HG03460 (cell line): Measurements from ENCODE around the gene CCNY.
"Not testable (repeated sequence)": the region's sequence is repeated elsewhere in the genome, so short reads cannot be mapped to it uniquely, and the experiment has no call there.

Experiments
- ATAC-seq: cut with Tn5 transposase; IDR thresholded peaks from one replicate; pipeline ENCODE4 v1.9.1; 2021; ENCODE audit not compliant: unreplicated experiment

CCNY gene

DNA sequence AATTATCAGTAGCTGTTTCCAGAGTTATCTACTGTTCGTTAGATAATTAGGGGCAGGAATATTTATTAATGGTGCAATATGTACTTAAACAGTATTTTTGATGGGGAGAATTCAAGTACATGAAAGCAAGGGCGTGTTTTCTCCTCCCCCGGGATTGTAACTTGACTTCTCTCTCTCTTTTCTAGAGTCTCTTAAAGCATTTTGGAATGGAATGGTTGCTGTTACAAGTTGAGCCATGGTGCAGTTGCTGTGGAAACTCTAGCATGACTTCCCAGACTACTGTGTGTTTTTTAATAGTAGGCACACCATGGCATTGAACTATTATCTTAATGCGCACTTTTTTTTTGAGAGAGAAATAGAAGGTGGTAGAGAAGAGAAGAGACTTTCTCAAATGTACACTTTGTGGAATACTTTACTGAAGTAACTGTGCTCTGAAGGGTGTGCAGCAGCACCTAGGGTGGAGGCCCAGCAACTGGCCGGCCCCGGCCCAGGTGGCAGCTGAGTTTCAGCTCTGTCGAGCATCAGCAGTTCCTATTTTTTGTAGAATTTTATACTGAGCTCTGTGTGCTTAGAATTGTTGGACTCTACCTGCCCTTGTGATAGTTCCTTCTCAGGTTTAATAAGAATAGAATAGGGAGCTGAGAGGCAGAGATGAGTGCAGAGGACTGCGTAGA, 64.4 kb downstream of the CCNY start:
- ATAC-seq: no peak

DNA sequence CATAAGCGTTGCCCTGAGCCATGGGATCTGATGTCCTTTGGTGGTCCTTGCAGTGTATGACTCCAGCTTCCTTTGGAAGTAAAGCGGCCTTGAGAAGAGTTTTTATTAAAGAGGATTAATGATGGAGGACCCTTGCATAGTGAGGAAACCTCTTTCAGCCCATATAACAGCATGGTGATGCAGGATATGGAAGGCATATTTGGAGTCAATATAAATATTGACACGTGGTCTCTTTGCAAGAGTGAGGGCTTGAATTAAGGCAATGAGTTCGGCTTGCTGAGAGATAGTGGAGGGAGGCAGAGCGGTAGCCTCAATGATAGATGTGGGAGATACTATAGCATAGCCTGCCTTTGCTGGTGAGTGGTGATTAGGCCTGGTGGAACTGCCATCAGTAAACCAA, 67.2 kb downstream of the CCNY start:
- not testable (repeated sequence) for ATAC-seq

DNA sequence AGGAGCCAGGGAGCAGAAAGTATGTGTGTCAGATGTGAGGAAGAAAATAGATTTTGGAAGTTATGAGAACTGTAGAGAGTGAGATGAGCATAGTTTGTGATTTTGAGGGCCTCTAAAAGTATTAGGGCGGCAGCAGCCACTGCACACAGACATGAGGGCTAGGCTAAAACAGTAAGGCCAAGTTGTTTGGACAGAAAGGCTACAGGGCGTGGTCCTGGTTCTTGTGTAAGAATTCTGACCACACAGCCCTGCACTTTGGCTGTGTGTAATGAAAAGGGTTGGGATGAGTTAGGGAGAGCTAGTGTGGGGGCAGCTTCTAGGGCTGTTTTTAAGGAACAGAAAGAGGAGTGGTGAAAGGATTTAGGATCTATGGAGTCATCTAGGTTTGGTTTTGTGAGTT, 67.8 kb downstream of the CCNY start:
- ATAC-seq: not testable (repeated sequence)

- not testable (repeated sequence) for ATAC-seq
Measured at GRCh38 chr10:35406003-35406630, 69.8 kb downstream of the CCNY start.

DNA sequence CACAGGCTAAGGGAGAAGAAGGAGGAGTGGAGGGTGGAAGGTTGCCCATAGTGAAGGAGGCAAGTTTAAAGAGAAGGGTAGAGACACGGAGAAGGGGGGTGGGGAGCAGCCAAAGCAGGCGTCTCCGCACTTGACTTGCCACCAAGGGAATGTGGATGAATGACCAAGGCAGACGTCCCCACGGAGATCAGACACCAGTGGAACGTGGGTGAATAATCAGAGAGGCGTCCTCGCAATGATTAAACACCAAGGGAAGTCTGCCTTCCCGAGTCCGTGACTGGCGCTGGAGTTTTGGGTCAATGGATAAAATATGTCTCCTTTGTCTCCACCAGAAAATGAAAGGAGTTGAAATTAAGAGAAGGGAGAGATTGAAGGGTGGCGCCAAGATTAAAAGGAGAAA, 71.4 kb downstream of the CCNY start:
- not testable (repeated sequence) for ATAC-seq

GRCh38 chr10:35409094-35409582, 72.8 kb downstream of the CCNY start:
- no peak for ATAC-seq

GRCh38 chr10:35409808-35410207, 73.5 kb downstream of the CCNY start:
- ATAC-seq: no peak

- ATAC-seq: no peak
Measured at GRCh38 chr10:35412003-35412723, 75.9 kb downstream of the CCNY start.

GRCh38 chr10:35412900-35413491, 76.7 kb downstream of the CCNY start:
- no peak for ATAC-seq

DNA sequence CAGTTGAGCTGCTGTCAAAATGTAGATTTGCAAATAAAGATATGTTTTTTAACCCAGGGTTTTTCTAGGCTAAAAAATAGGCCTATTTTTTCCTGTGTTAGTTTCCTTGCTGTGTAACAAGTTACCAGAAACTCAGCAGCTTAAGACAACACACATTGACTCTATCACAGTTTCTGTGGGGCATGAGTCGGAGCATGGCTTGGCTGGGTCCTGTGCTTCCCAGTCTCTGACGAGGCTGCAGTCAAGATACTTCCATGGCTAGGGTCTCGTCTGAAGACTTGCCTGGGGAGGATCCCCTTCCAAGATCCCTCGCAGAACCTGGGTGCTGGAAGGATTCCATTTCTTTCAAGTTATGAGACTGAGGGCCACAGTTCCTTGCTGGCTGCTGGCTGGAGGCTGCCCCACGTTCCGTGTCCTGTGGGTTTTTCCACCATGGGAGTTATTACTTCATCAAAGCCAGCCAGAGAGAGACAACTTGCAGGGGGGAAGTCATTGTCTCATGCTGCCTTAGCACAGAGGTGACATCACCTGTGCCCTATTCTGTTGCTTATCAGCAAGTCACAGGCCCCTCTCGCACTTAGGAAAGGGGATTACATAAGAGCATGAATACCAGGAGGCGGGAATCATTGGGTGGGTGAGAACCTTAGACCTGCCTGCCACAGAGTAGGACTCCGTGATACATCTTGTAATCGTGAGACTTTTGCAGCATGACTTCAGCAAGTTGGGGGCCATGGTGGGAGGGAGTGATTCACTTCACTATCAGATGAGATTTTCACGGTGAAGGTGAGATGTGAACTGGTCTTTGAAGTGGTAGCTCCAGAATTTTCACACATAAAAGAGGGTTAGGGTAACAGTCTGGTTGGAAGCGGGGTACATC, 77.9 kb downstream of the CCNY start:
- ATAC-seq: no peak

GRCh38 chr10:35415505-35415904, 79.2 kb downstream of the CCNY start:
- ATAC-seq: no peak

DNA sequence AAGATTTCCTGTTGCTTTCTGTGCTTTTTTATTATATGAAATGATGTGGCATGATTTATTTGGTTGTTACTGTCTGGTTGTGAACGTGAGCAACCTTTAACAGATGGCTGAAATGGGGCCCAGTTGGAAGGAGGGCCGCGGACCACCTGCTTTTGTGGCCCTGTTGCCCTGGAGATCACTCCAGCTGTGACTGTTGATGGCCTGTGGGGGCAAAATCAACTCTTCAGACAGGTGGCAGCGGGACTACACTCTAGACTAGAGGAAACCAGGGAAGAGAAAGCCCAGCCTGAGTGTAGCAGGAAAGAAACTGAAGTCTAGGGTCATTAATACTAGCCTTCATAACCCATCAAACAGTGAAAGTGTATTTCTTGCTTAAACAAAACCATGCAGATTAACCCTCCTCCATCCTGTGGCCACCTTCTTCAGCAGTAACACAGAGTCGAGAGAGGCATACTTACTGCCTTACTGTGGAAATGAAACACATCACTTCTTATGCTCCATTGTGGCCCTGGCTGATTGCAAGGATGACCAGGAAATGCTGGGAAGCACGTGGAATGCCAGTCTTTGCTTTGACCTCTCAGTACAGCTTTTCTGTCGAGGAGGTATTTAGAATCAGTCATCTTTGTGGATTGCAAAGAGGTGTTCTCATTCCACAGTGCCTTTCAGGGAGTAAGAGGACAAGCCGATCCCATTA, 80.5 kb downstream of the CCNY start:
- ATAC-seq: no peak

GRCh38 chr10:35417313-35417625, 81.0 kb downstream of the CCNY start:
- ATAC-seq: no peak

DNA sequence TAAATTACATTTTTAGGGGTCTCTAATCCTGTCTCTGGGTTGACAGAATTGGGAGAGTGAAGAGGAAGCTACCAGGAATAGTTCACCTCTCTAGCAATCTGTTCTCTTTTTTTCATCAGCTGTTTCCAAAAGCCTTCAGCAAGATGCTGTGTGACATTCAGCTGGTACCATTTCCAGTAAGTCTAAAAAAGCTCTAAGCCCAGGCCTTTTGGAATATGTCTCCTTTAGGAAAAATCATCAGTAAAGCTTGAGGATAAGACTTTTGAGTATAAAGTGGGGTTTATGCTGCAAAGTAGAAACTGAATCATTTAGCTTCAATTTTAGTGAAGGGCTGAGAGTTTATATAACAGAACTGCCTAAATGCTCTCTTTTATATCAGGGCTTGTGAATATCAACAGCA, 81.5 kb downstream of the CCNY start:
- ATAC-seq: no peak

DNA sequence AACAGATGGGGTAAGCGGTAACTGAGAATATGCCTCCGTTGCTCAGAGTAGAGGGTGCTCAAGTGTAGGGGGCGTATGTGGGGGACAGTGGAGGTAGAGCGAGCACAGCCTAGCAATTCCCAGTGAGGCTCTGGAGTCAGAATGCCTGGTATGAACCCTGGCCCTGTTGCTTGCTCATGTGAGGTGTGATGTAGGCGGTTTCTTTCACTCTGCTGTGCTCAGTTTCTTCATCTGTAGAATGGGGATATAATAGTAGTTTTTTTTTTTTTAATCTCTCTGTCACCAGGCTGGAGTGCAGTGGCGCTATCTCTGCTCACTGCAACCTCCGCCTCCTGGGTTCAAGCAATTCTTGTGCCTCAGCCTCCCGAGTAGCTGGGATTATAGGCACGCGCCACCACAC, 82.3 kb downstream of the CCNY start:
- not testable (repeated sequence) for ATAC-seq

GRCh38 chr10:35420044-35420443, 83.7 kb downstream of the CCNY start:
- no peak for ATAC-seq

DNA sequence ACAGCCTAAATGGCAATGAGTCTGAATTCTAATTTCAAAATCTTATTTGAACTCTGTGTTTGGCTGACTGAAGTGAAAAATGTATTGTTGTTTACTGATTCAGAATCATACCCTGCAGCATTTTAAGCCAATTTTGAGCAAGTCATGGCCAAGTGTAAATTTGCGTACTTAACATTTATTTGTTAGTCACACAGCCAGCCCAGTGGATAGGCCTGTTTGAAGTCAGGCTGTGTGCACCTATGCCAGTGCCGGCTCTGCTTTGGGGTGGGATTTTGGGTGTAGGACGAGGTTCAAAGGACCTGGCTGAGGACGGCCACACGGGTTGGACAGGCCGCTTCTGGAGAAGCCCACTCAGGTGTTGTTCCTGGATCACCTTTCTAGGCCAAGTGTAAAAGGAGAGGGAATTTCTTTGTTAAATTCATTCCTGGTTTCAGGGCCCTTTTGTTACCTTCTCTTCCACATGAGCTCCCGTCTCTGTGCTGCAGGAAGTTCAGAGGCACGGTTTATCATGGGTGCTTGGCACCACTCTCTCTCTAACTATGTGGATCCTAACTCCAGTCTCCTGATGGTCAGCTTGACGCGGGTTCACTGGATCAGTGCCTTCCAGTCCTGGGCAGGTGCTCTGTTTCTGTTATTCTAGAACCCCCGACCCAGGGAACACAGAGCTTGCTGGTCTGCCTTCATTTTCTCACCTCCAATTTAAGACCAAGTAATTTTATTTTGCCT, 84.7 kb downstream of the CCNY start:
- no peak for ATAC-seq

- no peak for ATAC-seq
Measured at GRCh38 chr10:35421553-35422178, 85.4 kb downstream of the CCNY start.

DNA sequence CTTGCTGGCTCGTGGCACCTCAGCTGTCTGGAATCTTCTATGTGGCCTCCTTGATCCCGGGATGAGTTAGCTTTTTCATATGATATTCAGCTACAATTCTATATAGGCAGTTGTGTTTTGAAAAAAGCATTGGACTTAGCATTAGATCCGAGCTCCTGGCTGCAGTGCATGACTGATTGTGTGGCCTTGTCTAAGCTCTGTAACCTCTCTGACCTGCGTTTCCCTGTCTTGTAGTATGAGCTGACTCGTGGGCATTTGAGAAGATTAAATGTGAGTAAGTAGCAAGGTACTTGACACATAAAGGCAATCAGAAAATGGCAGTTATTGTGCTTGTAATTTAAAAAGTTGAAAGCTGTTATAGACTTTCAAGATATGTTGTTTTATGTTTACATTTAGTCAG, 85.9 kb downstream of the CCNY start:
- ATAC-seq: no peak
